SJCRH30 (cell line): Measurements from ENCODE around the gene CBFA2T3. TPM values are rescaled to one million over a fixed set of nuclear protein-coding genes. Genes with fewer than 3 reads are reported as not detected.
A peak's percentile ranks its signal among the peaks of the same experiment; 100 is the strongest.

Source experiments
- DNase-seq, 2 experiments: peaks; one replicate each; pipeline ENCODE4 v3.0.0-alpha.2; 2015 to 2020
- H3K27ac ChIP-seq: fragments of 250-450 bp; sonication (Bioruptor Pico); 2 replicates; pipeline ENCODE4 v1.5.1; 2020; ENCODE audit warnings: mild to moderate bottlenecking, moderate library complexity
- H3K27me3 ChIP-seq: fragments of 250-450 bp; sonication (Bioruptor Pico); 2 replicates; pipeline ENCODE4 v1.5.1; 2020; ENCODE audit warnings: mild to moderate bottlenecking, moderate library complexity
- H3K36me3 ChIP-seq: fragments of 250-450 bp; sonication (Bioruptor Pico); 2 replicates; pipeline ENCODE4 v1.5.1; 2020; ENCODE audit warnings: mild to moderate bottlenecking, moderate library complexity
- H3K4me1 ChIP-seq: fragments of 250-450 bp; sonication (Bioruptor Pico); 2 replicates; pipeline ENCODE4 v1.5.1; 2020; ENCODE audit warnings: mild to moderate bottlenecking, moderate library complexity
- H3K4me3 ChIP-seq: fragments of 250-450 bp; sonication (Bioruptor Pico); 2 replicates; pipeline ENCODE4 v1.5.1; 2020; ENCODE audit warnings: mild to moderate bottlenecking, moderate library complexity
- H3K9me3 ChIP-seq: fragments of 250-450 bp; sonication (Bioruptor Pico); replicated peaks from 2 replicates; pipeline ENCODE4 v1.5.1; 2020; ENCODE audit warnings: mild to moderate bottlenecking, moderate library complexity
- total RNA-seq: library from RNA; depleted of rRNA; stranded (reverse); fragments of >200 nt; shearing (Covaris generic); gene quantifications from 2 replicates; pipeline ENCODE4 v1.2.3, GENCODE V29; 2014

Gene CBFA2T3
- total RNA-seq, 1 experiment from 2014 or later = 3.5 TPM

DNA sequence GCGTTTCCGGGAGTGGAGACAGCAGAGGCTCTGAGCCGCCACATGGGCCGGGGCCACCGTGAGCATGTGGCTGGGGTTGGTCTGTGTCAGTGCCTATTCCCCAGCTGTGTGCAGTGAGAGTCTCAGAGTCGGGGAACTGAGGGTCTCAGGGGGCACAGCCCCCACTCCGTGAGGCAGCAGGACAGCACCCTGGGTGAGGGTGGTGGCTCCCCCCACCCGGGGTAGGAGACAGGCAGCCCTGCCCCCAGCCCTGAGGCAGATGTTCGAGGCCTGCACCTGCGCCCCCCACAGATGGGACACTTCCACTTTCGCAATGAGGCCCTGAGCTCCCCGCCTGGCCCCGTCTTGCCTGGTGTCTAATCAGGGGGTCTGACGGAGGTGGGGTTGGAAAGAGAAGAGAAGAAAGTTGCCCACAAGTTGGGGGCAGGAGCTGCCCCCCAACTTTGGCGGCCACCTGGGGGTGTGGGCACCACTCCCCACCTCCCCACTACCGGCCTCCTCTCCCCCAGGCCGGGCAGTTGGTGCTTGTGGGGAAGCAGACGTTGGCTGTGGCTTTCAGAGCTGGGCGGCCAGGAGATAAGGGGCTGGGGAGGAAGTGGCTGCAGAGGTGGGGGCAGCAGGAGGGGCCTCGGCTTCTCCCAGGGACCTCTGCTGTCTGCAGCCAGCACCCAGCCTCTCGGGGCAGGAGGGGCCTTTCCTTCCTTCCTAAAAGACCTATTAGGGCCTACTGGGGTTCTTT lies 1.8 kb upstream of the CBFA2T3 start:
- H3K27me3 ChIP-seq = no peaks in the 10 kb centered on the region
- DNase-seq = no peak
- H3K9me3 ChIP-seq = no peaks in the 10 kb centered on the region
- peaks cover 11% of the 10 kb centered on the region for H3K4me1 ChIP-seq
- H3K36me3 ChIP-seq = no peaks in the 10 kb centered on the region; the same call in 1 of the 2 replicates
- no peak overlapping the region for H3K4me3 ChIP-seq
- no peak overlapping the region for H3K27ac ChIP-seq

DNA sequence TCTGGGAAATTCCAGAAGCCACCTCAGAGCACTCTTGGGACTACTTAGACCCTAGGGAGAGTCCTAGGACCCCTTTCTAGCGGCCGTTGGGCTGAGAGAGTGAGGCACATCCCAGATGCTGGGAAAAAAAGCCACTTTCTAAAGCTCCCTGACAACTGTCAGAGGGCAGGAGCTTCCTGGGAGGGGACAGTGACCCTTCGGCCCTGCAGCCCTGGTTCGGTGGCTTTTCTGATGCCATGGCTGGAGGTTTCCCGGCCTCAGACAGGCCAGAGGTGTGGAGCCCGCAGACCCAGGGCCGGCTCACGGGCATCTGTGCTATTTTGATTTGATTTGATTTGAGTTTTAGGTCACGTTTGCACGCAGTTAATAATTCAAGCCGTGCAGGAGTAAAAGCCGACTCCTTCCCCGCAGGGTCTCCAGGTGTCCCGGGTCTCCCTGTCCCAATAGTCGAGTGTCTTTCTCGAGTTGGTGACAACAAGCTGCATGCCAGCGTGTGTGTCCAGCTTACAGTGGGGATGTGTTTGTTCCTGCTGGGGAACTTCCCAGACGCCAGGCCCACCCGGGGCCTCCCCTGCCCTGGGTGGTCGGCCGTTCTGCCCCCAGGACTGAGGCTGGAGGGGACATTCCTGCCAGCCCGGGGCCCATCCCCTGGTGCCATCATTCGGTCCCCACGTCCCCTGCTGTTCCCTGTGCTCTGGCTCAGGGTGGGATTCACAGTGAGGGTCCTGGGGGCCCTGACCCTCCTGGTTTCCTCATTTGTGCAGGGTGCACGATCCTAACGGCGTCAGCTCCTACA lies 1.0 kb upstream of the CBFA2T3 start:
- Histone ChIP-seq H3K36me3 (no peaks in the 10 kb centered on the region; the same call in 1 of the 2 replicates), H3K9me3 (no peaks in the 10 kb centered on the region), H3K27ac (peak overlapping the region; percentile 68), H3K4me3 (no peak overlapping the region), H3K4me1 (peaks cover 15% of the 10 kb centered on the region), H3K27me3 (no peaks in the 10 kb centered on the region)
- DNase-seq = no peak

DNA sequence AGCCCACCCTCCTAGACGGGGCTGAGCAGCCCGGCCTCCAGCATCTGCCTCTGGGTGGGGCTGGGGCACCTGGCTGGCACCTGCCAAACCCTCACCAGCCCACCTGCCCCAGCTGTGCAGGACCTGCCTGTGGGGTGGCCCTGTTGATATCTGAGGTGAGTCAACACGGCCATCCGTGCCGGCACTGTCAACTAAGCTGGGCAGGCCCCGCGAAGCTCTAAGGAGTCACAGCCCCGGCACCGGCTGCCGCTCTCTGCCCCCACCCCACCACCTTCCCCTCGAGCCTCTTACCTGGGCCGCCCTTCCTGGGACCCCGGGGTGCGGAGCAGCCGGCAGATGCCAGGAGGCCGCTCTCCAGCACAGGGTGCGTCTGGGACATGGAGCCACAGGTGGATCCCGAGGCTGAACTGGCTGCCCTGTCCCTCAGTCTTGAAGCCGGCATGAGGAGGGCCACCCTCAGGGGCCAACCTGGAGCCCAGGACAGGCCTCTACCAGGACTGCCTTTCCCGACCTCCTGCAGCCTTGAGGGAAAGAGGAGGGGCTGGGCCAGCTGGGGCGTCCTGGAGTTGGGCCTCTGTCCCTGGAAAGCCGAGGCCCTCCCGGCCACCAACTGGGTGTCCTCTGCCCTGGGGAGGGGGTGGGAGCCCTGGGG lies 515 bp downstream of the CBFA2T3 start:
- H3K4me3 ChIP-seq = peak overlapping the region; percentile 68
- DNase-seq = no peak
- H3K36me3 ChIP-seq = no peaks in the 10 kb centered on the region; the same call in 1 of the 2 replicates
- H3K27ac ChIP-seq = peak overlapping the region; percentile 68
- H3K9me3 ChIP-seq = no peaks in the 10 kb centered on the region
- H3K27me3 ChIP-seq = no peaks in the 10 kb centered on the region
- H3K4me1 ChIP-seq = peaks cover 26% of the 10 kb centered on the region

DNA sequence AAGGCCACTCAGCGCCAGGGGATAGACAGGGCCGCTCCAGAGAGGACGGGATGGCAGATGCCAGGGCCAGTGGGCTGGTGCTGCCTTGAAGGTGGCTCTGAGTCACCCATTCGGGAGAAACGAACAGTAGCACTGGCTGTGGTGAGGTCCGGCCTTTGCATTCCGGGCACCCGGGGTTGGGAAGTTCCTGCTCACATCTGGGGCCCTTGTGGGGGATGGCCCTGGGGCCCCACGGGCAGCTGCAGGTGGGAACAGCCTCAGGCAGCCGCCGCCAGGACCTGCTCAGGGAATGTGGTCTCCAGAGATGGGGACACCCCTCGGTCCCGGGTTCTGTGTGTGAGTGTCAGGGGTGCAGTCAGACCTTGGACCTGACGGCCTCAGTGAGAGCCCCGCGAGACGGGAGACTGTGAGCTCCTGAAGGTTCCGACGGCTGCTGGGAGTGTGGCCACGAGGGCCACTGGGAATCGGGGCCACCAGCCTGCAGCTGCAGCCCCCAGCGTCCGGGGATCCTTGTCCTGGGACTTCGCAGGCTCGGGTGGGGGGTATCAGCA lies 1.4 kb downstream of the CBFA2T3 start:
- Histone ChIP-seq H3K4me1 (peaks cover 33% of the 10 kb centered on the region), H3K27ac (no peak overlapping the region), H3K36me3 (no peaks in the 10 kb centered on the region; the same call in 1 of the 2 replicates), H3K4me3 (peak overlapping the region; percentile 68), H3K27me3 (no peaks in the 10 kb centered on the region), H3K9me3 (no peaks in the 10 kb centered on the region)
- DNase-seq = no peak

DNA sequence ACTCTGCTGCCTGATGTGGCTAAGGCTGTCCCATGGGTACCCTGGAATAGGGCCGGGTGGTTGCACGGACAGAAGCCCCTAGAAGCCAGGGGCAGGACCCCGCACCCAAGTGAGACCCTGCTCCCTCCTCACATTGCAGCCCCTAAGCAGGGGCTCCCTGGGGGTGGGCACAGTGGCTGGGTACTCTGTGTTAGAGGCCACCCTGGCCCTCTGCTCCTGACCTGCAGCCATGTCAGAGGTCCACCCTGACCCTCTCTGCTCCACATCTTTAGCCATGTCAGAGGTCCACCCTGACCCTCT lies 2.1 kb downstream of the CBFA2T3 start:
- no peak overlapping the region for H3K4me3 ChIP-seq
- no peaks in the 10 kb centered on the region; the same call in 1 of the 2 replicates for H3K36me3 ChIP-seq
- no peak for DNase-seq
- H3K27me3 ChIP-seq = no peaks in the 10 kb centered on the region
- H3K4me1 ChIP-seq = peaks cover 40% of the 10 kb centered on the region
- H3K9me3 ChIP-seq = no peaks in the 10 kb centered on the region
- H3K27ac ChIP-seq = no peak overlapping the region

DNA sequence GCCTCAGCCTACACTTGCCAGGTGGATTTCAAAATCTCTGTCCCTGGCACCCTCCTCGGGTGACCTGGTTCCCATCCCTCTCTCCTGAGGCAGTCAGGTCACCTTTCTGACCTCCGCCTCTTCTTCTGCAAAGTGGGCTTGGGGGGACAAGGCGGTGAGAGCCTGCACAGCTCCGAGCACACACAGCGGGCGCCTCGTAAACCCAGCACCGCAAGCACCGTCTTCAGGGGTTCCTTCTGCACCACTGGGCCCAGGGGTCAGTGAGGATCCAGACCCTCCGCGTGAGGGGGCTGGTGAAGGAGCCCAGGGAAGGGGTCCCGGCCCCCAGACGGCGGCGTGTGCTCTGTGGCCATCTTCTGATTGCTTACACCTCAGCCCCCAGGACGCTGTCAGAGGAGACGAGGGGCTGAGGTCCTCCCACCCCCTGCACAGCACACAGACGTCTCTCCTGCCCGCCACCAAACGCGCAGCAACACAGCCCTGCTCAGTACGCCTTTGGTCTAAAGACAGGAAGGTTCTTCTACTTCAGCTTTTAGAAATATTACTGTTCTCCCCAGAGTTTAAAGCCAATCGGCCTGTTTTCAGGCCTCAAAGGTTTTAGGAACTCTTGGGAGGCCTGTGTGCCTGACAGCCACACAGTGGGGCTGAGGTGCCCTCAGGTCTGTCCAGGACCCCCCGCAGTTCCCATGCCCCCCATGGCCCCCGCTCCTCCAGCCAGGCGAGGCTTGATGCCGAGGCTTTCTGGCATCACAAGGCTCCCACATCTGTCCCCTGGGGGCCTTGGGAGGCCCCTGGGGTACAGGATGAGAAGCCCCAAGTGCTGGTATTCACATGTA lies 2.7 kb downstream of the CBFA2T3 start:
- H3K9me3 ChIP-seq = no peaks in the 10 kb centered on the region
- H3K4me3 ChIP-seq = no peak overlapping the region
- H3K27me3 ChIP-seq = no peaks in the 10 kb centered on the region
- H3K27ac ChIP-seq = no peak overlapping the region
- H3K36me3 ChIP-seq = no peaks in the 10 kb centered on the region; the same call in 1 of the 2 replicates
- DNase-seq = no peak
- H3K4me1 ChIP-seq = peaks cover 46% of the 10 kb centered on the region

DNA sequence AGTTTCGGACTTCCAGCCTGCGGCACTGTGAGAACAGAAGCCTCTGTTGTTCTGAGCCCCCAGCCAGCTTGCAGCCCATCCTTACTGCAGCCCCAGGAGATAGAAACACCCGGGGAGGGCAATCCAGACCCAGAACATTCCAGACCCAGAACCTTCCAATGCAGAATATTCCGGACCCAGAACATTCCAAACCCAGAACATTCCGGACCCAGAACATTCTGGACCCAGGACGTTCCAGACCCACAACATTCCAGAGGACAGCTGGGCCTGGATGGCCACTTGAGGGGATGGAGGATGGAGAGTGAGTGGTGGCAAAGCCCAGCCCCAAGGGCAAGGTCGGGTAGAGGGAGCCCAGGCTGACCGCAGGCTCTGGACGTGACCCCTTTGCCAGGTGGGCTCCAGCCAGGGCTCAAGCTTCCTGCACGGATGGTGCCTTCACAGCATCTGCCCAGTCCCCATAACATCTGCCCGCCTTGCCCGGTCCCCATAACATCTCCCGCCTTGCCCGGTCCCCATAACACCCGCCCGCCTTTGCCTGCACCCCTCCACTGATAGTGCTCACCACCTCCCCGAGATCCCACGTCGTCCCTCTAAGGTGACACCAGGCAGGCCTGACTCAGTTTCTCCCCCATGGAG lies 3.5 kb downstream of the CBFA2T3 start:
- no peak overlapping the region for H3K27ac ChIP-seq
- H3K27me3 ChIP-seq = no peaks in the 10 kb centered on the region
- H3K9me3 ChIP-seq = no peaks in the 10 kb centered on the region
- H3K4me3 ChIP-seq = no peak overlapping the region
- H3K4me1 ChIP-seq = peaks cover 53% of the 10 kb centered on the region
- no peak for DNase-seq
- no peaks in the 10 kb centered on the region; the same call in 1 of the 2 replicates for H3K36me3 ChIP-seq

DNA sequence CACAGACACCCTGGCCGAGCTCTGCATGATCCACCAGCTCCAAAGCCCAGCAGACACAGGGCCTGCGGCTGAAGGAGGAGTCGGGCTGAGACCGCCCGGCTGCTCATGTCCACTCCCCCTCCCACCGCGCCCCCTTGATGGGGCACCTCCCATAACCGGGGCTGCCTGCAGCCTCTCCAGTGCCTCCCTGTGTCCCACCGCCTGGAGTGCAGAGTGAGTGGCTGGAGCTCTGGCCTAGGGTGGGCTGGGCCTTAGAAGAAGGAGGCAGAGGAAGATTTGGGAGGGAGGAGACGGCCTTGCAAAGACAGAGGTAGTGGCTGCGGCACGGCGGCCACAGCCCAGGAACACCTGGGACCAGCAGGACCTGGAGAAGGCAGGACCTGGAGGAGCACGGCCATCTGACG lies 4.0 kb downstream of the CBFA2T3 start:
- Histone ChIP-seq H3K4me3 (no peak overlapping the region), H3K27ac (no peak overlapping the region), H3K27me3 (no peaks in the 10 kb centered on the region), H3K9me3 (no peaks in the 10 kb centered on the region), H3K4me1 (peaks cover 56% of the 10 kb centered on the region), H3K36me3 (no peaks in the 10 kb centered on the region; the same call in 1 of the 2 replicates)
- peak; percentile 56 to 63 for DNase-seq

DNA sequence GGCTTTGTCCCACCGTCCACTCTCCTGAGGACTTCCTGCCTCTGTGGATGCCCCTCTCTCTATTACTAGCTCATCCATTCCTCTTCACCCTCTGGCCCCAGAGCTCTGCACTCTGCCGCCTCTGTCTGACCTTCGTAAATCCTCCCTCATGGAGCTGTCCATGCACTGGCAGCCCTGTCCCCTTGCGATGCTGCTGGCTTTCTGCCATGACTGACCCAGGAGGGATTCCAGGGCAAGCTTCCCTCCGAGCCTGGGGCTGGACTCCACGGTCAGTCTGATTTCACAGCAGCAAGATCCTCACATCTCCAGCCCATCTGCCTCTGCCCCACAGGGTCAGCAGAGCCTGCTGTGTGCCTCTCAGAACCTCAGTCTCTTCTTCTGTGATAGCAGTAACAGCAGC lies 4.7 kb downstream of the CBFA2T3 start:
- peak; percentile 37 to 40 for DNase-seq
- no peaks in the 10 kb centered on the region; the same call in 1 of the 2 replicates for H3K36me3 ChIP-seq
- no peaks in the 10 kb centered on the region for H3K27me3 ChIP-seq
- no peak overlapping the region for H3K4me3 ChIP-seq
- no peak overlapping the region for H3K27ac ChIP-seq
- peaks cover 56% of the 10 kb centered on the region for H3K4me1 ChIP-seq
- no peaks in the 10 kb centered on the region for H3K9me3 ChIP-seq

DNA sequence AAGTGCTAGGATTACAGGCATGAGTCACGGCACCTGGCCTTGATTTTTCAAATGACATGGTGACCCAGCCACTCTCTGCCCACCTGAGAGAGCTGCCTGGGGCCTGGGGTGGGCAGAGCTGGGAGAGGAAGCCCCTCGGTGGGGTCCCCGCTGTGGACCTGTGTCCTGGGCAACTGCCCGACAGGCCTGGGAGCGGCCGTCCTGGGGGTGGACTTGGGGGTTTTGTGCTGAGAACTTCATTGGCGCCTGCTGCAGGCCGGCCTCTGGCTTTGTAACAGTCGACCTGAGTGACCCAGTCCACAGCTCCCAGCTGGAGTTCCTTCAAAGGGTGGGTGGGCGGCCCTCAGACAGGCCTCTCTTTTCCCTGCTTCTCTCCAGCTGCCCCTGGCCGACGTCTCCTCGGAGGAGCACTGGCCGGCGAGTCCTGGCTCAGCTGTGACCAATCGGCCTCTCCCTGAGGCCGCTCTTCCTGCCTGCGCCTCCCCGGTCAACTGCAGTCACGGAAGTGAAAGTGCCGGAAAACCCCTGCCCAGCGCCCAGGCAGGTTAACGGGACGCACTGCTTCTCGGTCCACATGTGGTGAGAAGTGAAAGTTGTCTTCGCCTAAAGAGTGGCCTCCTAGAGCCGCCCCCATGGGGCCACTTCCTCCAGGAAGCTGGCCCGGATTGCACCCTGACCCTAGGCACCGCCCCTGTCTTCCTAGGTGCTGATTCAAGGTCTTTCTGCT lies 5.5 kb downstream of the CBFA2T3 start:
- H3K36me3 ChIP-seq = no peaks in the 10 kb centered on the region; the same call in 1 of the 2 replicates
- DNase-seq = no peak
- no peaks in the 10 kb centered on the region for H3K27me3 ChIP-seq
- H3K27ac ChIP-seq = no peak overlapping the region
- H3K4me3 ChIP-seq = no peak overlapping the region
- H3K4me1 ChIP-seq = peaks cover 59% of the 10 kb centered on the region
- no peaks in the 10 kb centered on the region for H3K9me3 ChIP-seq

DNA sequence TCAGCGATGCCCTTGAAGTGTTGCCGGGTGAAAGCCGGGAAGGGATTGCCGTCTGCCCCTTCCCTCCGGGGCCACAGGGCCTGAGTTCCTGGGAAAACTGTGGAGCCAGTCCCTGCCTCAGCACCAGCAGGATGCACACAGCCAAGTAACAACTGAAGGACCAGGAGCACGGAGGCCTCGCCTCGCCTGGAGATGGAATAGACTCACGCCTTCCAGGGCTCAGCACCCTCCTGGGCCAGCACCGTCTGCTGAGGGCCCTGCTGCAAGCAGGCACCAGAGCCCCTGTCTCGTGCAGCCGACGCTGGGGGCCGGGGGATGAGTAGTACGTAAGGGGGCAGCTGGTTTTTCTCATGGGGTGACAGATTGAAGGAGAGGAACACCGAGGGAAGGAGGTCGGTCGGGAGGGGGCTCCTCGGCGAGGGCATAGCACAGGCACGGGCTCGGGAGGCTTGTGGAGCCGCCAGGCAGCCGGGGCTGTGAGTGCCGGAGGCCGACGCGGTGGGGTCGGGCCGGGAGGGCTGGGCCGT lies 6.4 kb downstream of the CBFA2T3 start:
- Histone ChIP-seq H3K36me3 (no peaks in the 10 kb centered on the region; the same call in 1 of the 2 replicates), H3K27ac (no peak overlapping the region), H3K9me3 (no peaks in the 10 kb centered on the region), H3K27me3 (no peaks in the 10 kb centered on the region), H3K4me1 (peaks cover 69% of the 10 kb centered on the region), H3K4me3 (no peak overlapping the region)
- no peak for DNase-seq

DNA sequence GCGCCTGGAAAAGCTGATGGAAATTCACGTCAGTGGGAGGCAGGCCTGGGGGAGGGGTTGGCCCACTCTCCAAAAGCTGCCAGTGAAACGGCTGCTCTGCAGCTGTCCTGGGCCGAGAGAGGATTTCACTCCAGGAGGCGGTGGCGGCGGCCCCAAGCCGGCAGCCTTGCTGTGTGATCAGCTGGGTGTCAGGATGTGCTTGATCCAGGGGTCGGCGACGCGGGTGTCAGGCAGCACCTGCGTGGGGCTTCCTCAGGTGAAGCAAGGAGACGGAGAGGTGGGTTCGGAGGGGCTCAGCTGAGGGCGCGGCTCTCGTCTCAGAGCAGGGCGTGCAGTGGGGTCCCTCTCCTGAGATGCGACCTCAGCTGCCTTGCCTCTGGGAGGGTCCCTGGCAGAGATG lies 7.0 kb downstream of the CBFA2T3 start:
- Histone ChIP-seq H3K4me1 (peaks cover 74% of the 10 kb centered on the region), H3K27ac (no peak overlapping the region), H3K9me3 (no peaks in the 10 kb centered on the region), H3K27me3 (no peaks in the 10 kb centered on the region), H3K4me3 (no peak overlapping the region), H3K36me3 (no peaks in the 10 kb centered on the region)
- peak; percentile 31 to 47 for DNase-seq

DNA sequence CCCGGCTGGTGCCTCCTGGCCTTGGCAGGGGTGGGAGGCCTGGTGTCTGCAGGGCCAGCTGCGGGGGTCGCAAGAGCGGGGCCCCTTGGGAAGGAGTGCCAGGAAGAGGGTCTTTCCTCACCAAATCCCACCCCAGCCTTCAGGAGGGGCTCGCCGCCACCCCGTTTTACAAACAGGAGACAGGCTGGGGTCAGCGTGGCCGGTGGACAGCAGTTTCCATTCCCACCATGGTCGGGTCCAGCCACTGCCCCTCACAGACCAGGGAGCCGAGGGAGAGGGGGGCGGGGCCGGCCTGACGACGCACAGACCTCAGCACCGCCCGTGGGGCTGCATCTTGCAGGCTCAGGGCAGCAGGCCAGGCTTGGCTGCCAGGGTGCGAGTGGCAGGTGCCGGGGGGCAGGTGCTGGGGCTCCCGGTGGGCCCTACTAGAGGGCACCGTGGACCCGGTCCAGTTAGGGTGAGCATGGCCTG lies 7.6 kb downstream of the CBFA2T3 start:
- H3K9me3 ChIP-seq = no peaks in the 10 kb centered on the region
- peaks cover 74% of the 10 kb centered on the region for H3K4me1 ChIP-seq
- no peak overlapping the region for H3K27ac ChIP-seq
- H3K4me3 ChIP-seq = no peak overlapping the region
- no peak for DNase-seq
- no peaks in the 10 kb centered on the region for H3K36me3 ChIP-seq
- H3K27me3 ChIP-seq = no peaks in the 10 kb centered on the region
